HCT116 (cell line): ENCODE measurements around the gene TENM4. TPM values are rescaled to one million over a fixed set of nuclear protein-coding genes. Genes with fewer than 3 reads are reported as not detected.
"Not testable (repeated sequence)": the region's sequence is repeated elsewhere in the genome, so short reads cannot be mapped to it uniquely, and the experiment has no call there.

Experiments
- ATAC-seq: fragments of 200-7000 bp; cut with Tn5 transposase; 2 replicates; pipeline ENCODE4 v1.9.1; 2020; ENCODE audit warnings: mild to moderate bottlenecking, moderate library complexity
- BruUV-seq: library from RNA; stranded (reverse); fragments of 400-500 nt; replicated peaks from 2 replicates; lab custom pipeline; 2021; lab: Mats Ljungman, UMichigan
- CTCF ChIA-PET: fragments of 300-600 bp; sonication (Branson Sonifier 250); formaldehyde crosslinking; loops from one replicate; lab custom pipeline; 2021; ENCODE audit warnings: antibody characterized with exemption; lab: Charles Lee
- POLR2A ChIA-PET: fragments of 300-600, 350-600 bp; sonication (Branson Sonifier 250); formaldehyde crosslinking; loops from one replicate; lab custom pipeline; 2021; ENCODE audit warnings: antibody characterized with exemption; lab: Charles Lee
- RAD21 ChIA-PET, 2 experiments: fragments of 300-600 bp; sonication (Branson Sonifier 250); formaldehyde crosslinking; loops; one replicate each; lab custom pipeline; 2023; ENCODE audit warnings: low total read pairs in 2 of 2; ENCODE audit not compliant: uncharacterized antibody in 2 of 2, unreplicated experiment in 2 of 2, low non-redundant PET in 1 of 2; lab: Charles Lee
- DNase-seq: peaks from one replicate; pipeline ENCODE4 v3.0.0-alpha.2; 2010; ENCODE audit warnings: low read depth, low spot score
- H2AFZ ChIP-seq: fragments of 200-600 bp; shearing (Covaris generic), sonication (generic); 2 replicates; pipeline ENCODE4 v1.6.1; 2017; ENCODE audit warnings: low read depth, mixed run types, mixed read lengths, antibody characterized with exemption, low read length; ENCODE audit not compliant: poor library complexity, severe bottlenecking
- H3K27ac ChIP-seq: 2 replicates; pipeline ENCODE4 v1.5.1; 2012; ENCODE audit warnings: low read depth, low read length
- H3K27me3 ChIP-seq: fragments of 200-600 bp; sonication (generic); 2 replicates; pipeline ENCODE4 v1.6.1; 2016; ENCODE audit warnings: mixed run types, low read length, mixed read lengths; ENCODE audit not compliant: insufficient read depth
- H3K36me3 ChIP-seq, 2 experiments: fragments of 200-500 bp in 1 of 2; fragments of 200-600 bp in 1 of 2; sonication (Bioruptor generic) in 1 of 2; sonication (generic) in 1 of 2; 2 replicates each; pipeline versions ENCODE4 v1.5.1 to v1.6.1; 2014 to 2016; ENCODE audit warnings: low read length in 2 of 2, inconsistent platforms in 1 of 2, mixed read lengths in 1 of 2, mixed run types in 1 of 2; ENCODE audit not compliant: insufficient read depth in 2 of 2, control insufficient read depth in 1 of 2
- H3K4me1 ChIP-seq, 2 experiments: fragments of 200-600 bp in 1 of 2; sonication (generic) in 1 of 2; 2 replicates each; pipeline versions ENCODE4 v1.5.1 to v1.6.1; 2012 to 2017; ENCODE audit warnings: low read length in 2 of 2, inconsistent platforms in 1 of 2, mild to moderate bottlenecking in 1 of 2, mixed read lengths in 1 of 2, mixed run types in 1 of 2, moderate library complexity in 1 of 2; ENCODE audit not compliant: insufficient read depth in 2 of 2, control insufficient read depth in 1 of 2
- H3K4me2 ChIP-seq: fragments of 200-600 bp; sonication (generic); 2 replicates; pipeline ENCODE4 v1.6.1; 2017; ENCODE audit warnings: mixed run types, low read length, mixed read lengths
- H3K4me3 ChIP-seq, 2 experiments: fragments of 200-600 bp in 1 of 2; sonication (generic) in 1 of 2; replicated peaks in 1 of 2; 2 replicates each; pipeline ENCODE4 v1.5.1; 2011 to 2016; ENCODE audit warnings: low read length in 2 of 2, control low read depth in 1 of 2, low read depth in 1 of 2, mild to moderate bottlenecking in 1 of 2, mixed read lengths in 1 of 2, mixed run types in 1 of 2
- H3K79me2 ChIP-seq: fragments of 200-600 bp; sonication (generic); 2 replicates; pipeline ENCODE4 v1.6.1; 2017; ENCODE audit warnings: mild to moderate bottlenecking, mixed run types, low read length, moderate library complexity, mixed read lengths; ENCODE audit not compliant: insufficient read depth
- H3K9ac ChIP-seq: fragments of 200-600 bp; sonication (generic); 2 replicates; pipeline ENCODE4 v1.6.1; 2016; ENCODE audit warnings: low read length, mixed read lengths
- H3K9me2 ChIP-seq: fragments of 200-600 bp; sonication (generic), shearing (Covaris generic); 2 replicates; pipeline ENCODE4 v1.6.1; 2017; ENCODE audit warnings: mixed run types, mild to moderate bottlenecking, moderate library complexity; ENCODE audit not compliant: insufficient read depth
- H3K9me3 ChIP-seq, 2 experiments: fragments of 200-500 bp in 1 of 2; fragments of 200-600 bp in 1 of 2; sonication (Bioruptor generic) in 1 of 2; sonication (generic) in 1 of 2; 2 replicates each; pipeline ENCODE4 v1.6.1; 2014 to 2017; ENCODE audit warnings: low read length in 2 of 2, mixed read lengths in 2 of 2, inconsistent platforms in 1 of 2, low read depth in 1 of 2, mild to moderate bottlenecking in 1 of 2, mixed run types in 1 of 2, moderate library complexity in 1 of 2; ENCODE audit not compliant: control insufficient read depth in 1 of 2, insufficient read depth in 1 of 2
- H4K20me1 ChIP-seq: fragments of 200-600 bp; sonication (generic), shearing (Covaris generic); 2 replicates; pipeline ENCODE4 v1.6.1; 2017; ENCODE audit warnings: mixed run types, mild to moderate bottlenecking, moderate library complexity; ENCODE audit not compliant: insufficient read depth
- ATF3 ChIP-seq: IDR thresholded peaks from 2 replicates; pipeline ENCODE4 v1.6.1; 2012
- CBX3 ChIP-seq: IDR thresholded peaks from 2 replicates; pipeline ENCODE4 v1.6.1; 2012; ENCODE audit warnings: low read depth
- CEBPB ChIP-seq: IDR thresholded peaks from 2 replicates; pipeline ENCODE4 v1.6.1; 2012; ENCODE audit warnings: low read depth
- EGR1 ChIP-seq: IDR thresholded peaks from 2 replicates; pipeline ENCODE4 v1.6.1; 2012; ENCODE audit warnings: low read depth
- ELF1 ChIP-seq: IDR thresholded peaks from 2 replicates; pipeline ENCODE4 v1.6.1; 2012; ENCODE audit warnings: low read depth, borderline replicate concordance
- EZH2 ChIP-seq: fragments of 200-600 bp; sonication (generic); IDR thresholded peaks from 2 replicates; pipeline ENCODE4 v1.6.1; 2017; ENCODE audit warnings: antibody characterized with exemption, mixed run types
- EZH2phosphoT487 ChIP-seq: fragments of 200-600 bp; IDR thresholded peaks from 2 replicates; pipeline ENCODE4 v1.6.1; 2018; ENCODE audit warnings: antibody characterized with exemption, borderline replicate concordance
- FOSL1 ChIP-seq: IDR thresholded peaks from 2 replicates; pipeline ENCODE4 v1.6.1; 2012; ENCODE audit warnings: low read depth
- MAX ChIP-seq: IDR thresholded peaks from 2 replicates; pipeline ENCODE4 v1.6.1; 2012
- POLR2A ChIP-seq: IDR thresholded peaks from 2 replicates; pipeline ENCODE4 v1.7.0; 2011; ENCODE audit warnings: borderline replicate concordance; ENCODE audit not compliant: insufficient read depth, insufficient read length; ENCODE audit errors: extremely low read depth
- POLR2AphosphoS5 ChIP-seq: IDR thresholded peaks from 2 replicates; pipeline ENCODE4 v1.6.1; 2011; ENCODE audit warnings: mild to moderate bottlenecking, low read depth, low read length, moderate library complexity
- RAD21 ChIP-seq: IDR thresholded peaks from 2 replicates; pipeline ENCODE4 v1.6.1; 2012; ENCODE audit warnings: low read depth, mild to moderate bottlenecking
- REST ChIP-seq: IDR thresholded peaks from 2 replicates; pipeline ENCODE4 v1.6.1; 2012; ENCODE audit warnings: low read depth
- SIN3A ChIP-seq: IDR thresholded peaks from 2 replicates; pipeline ENCODE4 v1.6.1; 2012; ENCODE audit warnings: low read depth
- SP1 ChIP-seq: IDR thresholded peaks from 2 replicates; pipeline ENCODE4 v1.6.1; 2012; ENCODE audit warnings: low read depth
- SRF ChIP-seq: IDR thresholded peaks from 2 replicates; pipeline ENCODE4 v1.6.1; 2012; ENCODE audit warnings: low read depth
- TCF7L2 ChIP-seq: IDR thresholded peaks from 2 replicates; pipeline ENCODE4 v1.7.0; 2011; ENCODE audit warnings: borderline replicate concordance, inconsistent platforms; ENCODE audit not compliant: insufficient read depth, insufficient read length; ENCODE audit errors: extremely low read depth
- YY1 ChIP-seq: IDR thresholded peaks from 2 replicates; pipeline ENCODE4 v1.6.1; 2011; ENCODE audit warnings: low read length, low read depth, moderate library complexity, mild to moderate bottlenecking; ENCODE audit not compliant: insufficient replicate concordance; ENCODE audit errors: extremely low read depth
- ZFX ChIP-seq: fragments of 450-650 bp; IDR thresholded peaks from 2 replicates; pipeline ENCODE4 v1.6.1; 2017
- ZNF274 ChIP-seq: fragments of 200-500 bp; sonication (Bioruptor generic); IDR thresholded peaks from 2 replicates; pipeline ENCODE4 v1.6.1; 2014; ENCODE audit warnings: mild to moderate bottlenecking, low read depth, low read length, inconsistent platforms
- intact Hi-C: fragments of 100-400 bp; cut with micrococcal nuclease; formaldehyde crosslinking; loops from 2 replicates; pipeline ENCODE4 v1.10.0; 2022
- total RNA-seq: library from RNA; stranded (reverse); gene quantifications from one replicate; pipeline ENCODE4 v1.2.1, GENCODE V29; 2021; ENCODE audit not compliant: unreplicated experiment

Gene TENM4
- total RNA-seq, 1 experiment from 2014 or later: 0.05 TPM

GRCh38 chr11:78883506-78883905 is 557.3 kb downstream of the TENM4 start:
- no peak for ATAC-seq
- Histone ChIP-seq H3K9me2 (no peaks in the 10 kb centered on the region), H3K27ac (no peak overlapping the region), H3K9me3 (peaks cover 0 to 2% of the 10 kb centered on the region in 2 experiments; a peak in 2 of 4 replicates), H3K4me3 (no peak overlapping the region), H3K4me2 (no peak overlapping the region), H4K20me1 (no peaks in the 10 kb centered on the region; the same call in 1 of the 2 replicates), H3K4me1 (no peaks in the 10 kb centered on the region), H3K36me3 (no peaks in the 10 kb centered on the region), H3K79me2 (no peaks in the 10 kb centered on the region), H3K9ac (no peak overlapping the region), H2AFZ (no peak overlapping the region), H3K27me3 (peaks cover 16% of the 10 kb centered on the region)
- ChIA-PET POLR2A (no interaction called here), RAD21 (no interaction called here), CTCF (no interaction called here)
- no peak for DNase-seq
- no peak for TF ChIP-seq SP1
- no peak for TF ChIP-seq TCF7L2
- no peak for TF ChIP-seq MAX
- TF ChIP-seq RAD21: no peak
- TF ChIP-seq FOSL1: no peak
- no peak for TF ChIP-seq YY1
- TF ChIP-seq EGR1: no peak
- no peak for TF ChIP-seq CEBPB
- TF ChIP-seq SRF: no peak
- no peak for TF ChIP-seq ATF3
- no peak for TF ChIP-seq CBX3
- no peak for TF ChIP-seq ELF1
- TF ChIP-seq REST: no peak
- no peak for TF ChIP-seq POLR2A
- TF ChIP-seq POLR2AphosphoS5: no peak
- no peak for TF ChIP-seq SIN3A
- TF ChIP-seq ZNF274: no peak
- no peak for TF ChIP-seq ZFX
- no peak for TF ChIP-seq EZH2phosphoT487
- no peak for TF ChIP-seq EZH2
- no TSS peak for BruUV-seq
- intact Hi-C loops: no loop called here

- intact Hi-C loops: not testable (repeated sequence)
These were observed 561.5 kb downstream of the TENM4 start for GRCh38 chr11:78879094-78879980.

More at GRCh38 chr11:78879094-78879980, 561.5 kb downstream of the TENM4 start:
- H3K9me3 ChIP-seq, H2AFZ ChIP-seq, POLR2A ChIA-PET, H3K27ac ChIP-seq, DNase-seq, RAD21 ChIA-PET, BruUV-seq, CTCF ChIA-PET, H4K20me1 ChIP-seq, H3K36me3 ChIP-seq, H3K79me2 ChIP-seq, H3K4me3 ChIP-seq, ATAC-seq, H3K4me2 ChIP-seq, H3K9ac ChIP-seq, H3K4me1 ChIP-seq, H3K9me2 ChIP-seq, H3K27me3 ChIP-seq: not testable (repeated sequence)
